Loucy (cell line): ENCODE data around the gene DGAT2.

Experiments used
- H2AFZ ChIP-seq: fragments of 200-600 bp; sonication (generic); 2 replicates; pipeline ENCODE4 v1.6.0; 2016; ENCODE audit warnings: antibody characterized with exemption, mild to moderate bottlenecking, low read length, moderate library complexity
- H3F3A ChIP-seq: fragments of 200-600 bp; 2 replicates; pipeline ENCODE4 v1.6.0; 2016; ENCODE audit warnings: antibody characterized with exemption, low read depth, mild to moderate bottlenecking
- H3K27me3 ChIP-seq: fragments of 200-600 bp; sonication (generic); 2 replicates; pipeline ENCODE4 v1.6.1; 2014; ENCODE audit warnings: low read length, mild to moderate bottlenecking; ENCODE audit not compliant: insufficient read depth, poor library complexity, severe bottlenecking
- H3K36me3 ChIP-seq: fragments of 200-600 bp; sonication (generic); 2 replicates; pipeline ENCODE4 v1.6.1; 2016; ENCODE audit warnings: low read length; ENCODE audit not compliant: insufficient read depth
- H3K4me1 ChIP-seq: fragments of 200-600 bp; sonication (generic); 2 replicates; pipeline ENCODE4 v1.5.1; 2014; ENCODE audit warnings: low read length, mild to moderate bottlenecking; ENCODE audit not compliant: insufficient read depth, poor library complexity, severe bottlenecking
- H3K4me2 ChIP-seq: fragments of 200-600 bp; sonication (generic); 2 replicates; pipeline ENCODE4 v1.6.0; 2014; ENCODE audit warnings: antibody characterized with exemption, low read length, low read depth, mild to moderate bottlenecking; ENCODE audit not compliant: poor library complexity, severe bottlenecking
- H3K4me3 ChIP-seq: fragments of 200-600 bp; sonication (generic); 2 replicates; pipeline ENCODE4 v1.5.1; 2014; ENCODE audit warnings: low read length, mild to moderate bottlenecking, mixed read lengths; ENCODE audit not compliant: poor library complexity, severe bottlenecking
- H3K79me2 ChIP-seq: fragments of 200-600 bp; sonication (generic); 2 replicates; pipeline ENCODE4 v1.6.1; 2014; ENCODE audit warnings: low read length; ENCODE audit not compliant: insufficient read depth
- H3K9ac ChIP-seq: fragments of 200-600 bp; sonication (generic); 2 replicates; pipeline ENCODE4 v1.6.0; 2014; ENCODE audit warnings: mild to moderate bottlenecking, low read depth, low read length, moderate library complexity; ENCODE audit not compliant: poor library complexity, severe bottlenecking
- H3K9me2 ChIP-seq: fragments of 200-600 bp; sonication (generic); replicated peaks from 2 replicates; pipeline ENCODE4 v1.6.1; 2016; ENCODE audit warnings: low read depth, low read length, mixed read lengths
- H3K9me3 ChIP-seq: fragments of 200-600 bp; sonication (generic); 2 replicates; pipeline ENCODE4 v1.6.1; 2014; ENCODE audit warnings: mild to moderate bottlenecking, antibody characterized with exemption, low read length, low read depth; ENCODE audit not compliant: insufficient read depth
- H4K20me1 ChIP-seq: fragments of 200-600 bp; sonication (generic); 2 replicates; pipeline ENCODE4 v1.6.0; 2014; ENCODE audit warnings: antibody characterized with exemption, low read length, mild to moderate bottlenecking; ENCODE audit not compliant: insufficient read depth, poor library complexity, severe bottlenecking
- EZH2phosphoT487 ChIP-seq: fragments of 200-600 bp; IDR thresholded peaks from 2 replicates; pipeline ENCODE4 v1.6.1; 2018; ENCODE audit warnings: antibody characterized with exemption, mild to moderate bottlenecking, moderate library complexity, borderline replicate concordance
- TF ChIP-seq, protein P1 (sequence below): fragments of 200-600 bp; sonication (generic); conservative IDR thresholded peaks from 2 replicates; pipeline ENCODE4 v1.5.1; 2014; ENCODE audit warnings: mild to moderate bottlenecking, antibody characterized with exemption, low read length

DGAT2 gene

DNA sequence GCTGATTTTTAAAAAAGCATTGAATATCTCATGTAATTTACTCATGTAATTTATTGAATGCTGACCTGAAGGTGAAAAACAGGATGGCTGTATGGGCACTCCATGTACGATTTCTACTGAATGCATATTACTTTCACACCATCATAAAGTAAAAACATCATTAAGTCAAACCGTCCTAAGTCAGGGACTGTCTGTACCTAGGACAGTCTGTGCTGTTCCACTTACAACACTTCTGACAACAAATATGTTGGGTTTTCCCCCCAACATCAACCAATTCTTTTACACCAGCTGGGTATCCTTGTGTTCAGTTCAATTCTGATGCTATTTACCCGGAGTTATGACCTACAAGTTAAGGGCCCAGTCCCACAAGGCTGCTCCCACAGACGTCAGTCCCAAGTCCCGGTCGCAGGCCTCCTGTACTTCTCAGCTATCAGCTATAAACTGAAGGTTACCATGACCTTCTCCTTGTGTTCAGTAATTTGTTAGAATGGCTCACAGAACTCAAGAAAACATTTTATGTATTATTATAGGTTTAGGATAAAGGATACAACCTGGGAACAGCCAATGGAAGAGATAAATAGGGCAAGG lies 63.4 kb downstream of the DGAT2 start:
- Histone ChIP-seq H3K4me2 (no peak overlapping the region), H3K9me3 (no peaks in the 10 kb centered on the region), H3K4me3 (no peak overlapping the region), H3F3A (no peaks in the 10 kb centered on the region), H2AFZ (no peak overlapping the region), H3K9ac (no peak overlapping the region), H3K27me3 (no peaks in the 10 kb centered on the region), H3K9me2 (no peaks in the 10 kb centered on the region), H3K79me2 (peaks cover 54% of the 10 kb centered on the region), H3K36me3 (no peaks in the 10 kb centered on the region), H4K20me1 (peaks cover 12% of the 10 kb centered on the region), H3K4me1 (peaks cover 7% of the 10 kb centered on the region)
- no peak for TF ChIP-seq EZH2phosphoT487
- TF ChIP-seq, protein P1, sequence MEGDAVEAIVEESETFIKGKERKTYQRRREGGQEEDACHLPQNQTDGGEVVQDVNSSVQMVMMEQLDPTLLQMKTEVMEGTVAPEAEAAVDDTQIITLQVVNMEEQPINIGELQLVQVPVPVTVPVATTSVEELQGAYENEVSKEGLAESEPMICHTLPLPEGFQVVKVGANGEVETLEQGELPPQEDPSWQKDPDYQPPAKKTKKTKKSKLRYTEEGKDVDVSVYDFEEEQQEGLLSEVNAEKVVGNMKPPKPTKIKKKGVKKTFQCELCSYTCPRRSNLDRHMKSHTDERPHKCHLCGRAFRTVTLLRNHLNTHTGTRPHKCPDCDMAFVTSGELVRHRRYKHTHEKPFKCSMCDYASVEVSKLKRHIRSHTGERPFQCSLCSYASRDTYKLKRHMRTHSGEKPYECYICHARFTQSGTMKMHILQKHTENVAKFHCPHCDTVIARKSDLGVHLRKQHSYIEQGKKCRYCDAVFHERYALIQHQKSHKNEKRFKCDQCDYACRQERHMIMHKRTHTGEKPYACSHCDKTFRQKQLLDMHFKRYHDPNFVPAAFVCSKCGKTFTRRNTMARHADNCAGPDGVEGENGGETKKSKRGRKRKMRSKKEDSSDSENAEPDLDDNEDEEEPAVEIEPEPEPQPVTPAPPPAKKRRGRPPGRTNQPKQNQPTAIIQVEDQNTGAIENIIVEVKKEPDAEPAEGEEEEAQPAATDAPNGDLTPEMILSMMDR = no peak

DNA sequence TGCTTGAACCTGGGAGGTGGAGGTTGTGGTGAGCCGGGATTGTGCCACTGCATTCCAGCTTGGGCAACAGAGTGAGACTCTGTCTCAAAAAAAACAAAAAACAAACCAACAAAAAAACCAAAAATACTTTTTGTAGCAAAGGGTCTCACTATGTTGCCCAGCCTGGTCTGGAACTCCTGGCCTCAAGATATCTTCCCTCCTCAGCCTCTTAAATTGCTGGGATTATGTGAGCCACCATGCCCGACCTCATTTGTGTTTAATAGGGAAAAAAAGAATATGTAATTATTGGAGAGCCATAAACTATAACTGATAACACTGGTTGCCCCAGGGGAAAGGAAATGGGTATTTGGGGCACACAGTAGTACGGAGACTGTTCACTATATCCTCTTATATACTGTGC lies 66.2 kb downstream of the DGAT2 start:
- H3K4me1 ChIP-seq = peaks cover 7% of the 10 kb centered on the region
- no peak overlapping the region for H2AFZ ChIP-seq
- peaks cover 6% of the 10 kb centered on the region; the same call in 1 of the 2 replicates for H3K36me3 ChIP-seq
- H3K4me3 ChIP-seq = no peak overlapping the region
- H4K20me1 ChIP-seq = peaks cover 4% of the 10 kb centered on the region
- TF ChIP-seq EZH2phosphoT487 = no peak
- TF ChIP-seq, protein P1 = no peak
- H3K79me2 ChIP-seq = peaks cover 40% of the 10 kb centered on the region
- no peak overlapping the region for H3K4me2 ChIP-seq
- no peaks in the 10 kb centered on the region for H3K9me2 ChIP-seq
- no peaks in the 10 kb centered on the region for H3K27me3 ChIP-seq
- H3K9ac ChIP-seq = no peak overlapping the region
- H3K9me3 ChIP-seq = no peaks in the 10 kb centered on the region
- H3F3A ChIP-seq = no peaks in the 10 kb centered on the region

DNA sequence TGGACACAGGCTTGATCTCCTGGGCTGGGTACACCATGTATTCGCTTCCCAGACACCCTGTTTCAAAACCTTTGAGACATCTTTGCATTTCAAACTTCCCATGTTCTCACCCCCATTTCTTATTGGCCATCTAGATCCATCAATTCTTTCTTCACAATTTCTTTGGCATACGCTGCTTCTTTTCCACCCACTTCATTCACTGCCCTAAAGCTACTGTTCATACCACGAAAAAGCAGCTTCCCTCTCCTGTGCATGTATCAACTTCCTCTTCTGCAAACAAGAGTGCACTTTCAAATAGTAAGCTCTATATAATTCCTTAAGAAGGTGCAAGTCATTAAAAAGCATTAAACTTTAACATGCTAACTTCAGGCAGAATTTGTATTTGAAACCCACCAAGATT lies 67.8 kb downstream of the DGAT2 start:
- peaks cover 7% of the 10 kb centered on the region for H3K4me1 ChIP-seq
- H3K27me3 ChIP-seq = no peaks in the 10 kb centered on the region
- H3K4me3 ChIP-seq = no peak overlapping the region
- TF ChIP-seq, protein P1 = no peak
- no peak for TF ChIP-seq EZH2phosphoT487
- H4K20me1 ChIP-seq = peaks cover 4% of the 10 kb centered on the region
- no peaks in the 10 kb centered on the region for H3F3A ChIP-seq
- H3K9me3 ChIP-seq = no peaks in the 10 kb centered on the region
- no peak overlapping the region for H3K9ac ChIP-seq
- H3K79me2 ChIP-seq = peaks cover 30% of the 10 kb centered on the region
- no peak overlapping the region for H2AFZ ChIP-seq
- H3K4me2 ChIP-seq = no peak overlapping the region
- no peaks in the 10 kb centered on the region for H3K9me2 ChIP-seq
- peaks cover 6% of the 10 kb centered on the region; the same call in 1 of the 2 replicates for H3K36me3 ChIP-seq
